NT2/D1 (cell line): ENCODE results near the gene ABCC3.

Source experiments
- YY1 ChIP-seq: IDR thresholded peaks from 2 replicates; pipeline ENCODE4 v1.6.1; 2011; ENCODE audit not compliant: insufficient read length, insufficient read depth
- ZNF274 ChIP-seq: IDR thresholded peaks from 2 replicates; pipeline ENCODE4 v1.6.1; 2011; ENCODE audit warnings: mild to moderate bottlenecking, low read depth, low read length

DNA sequence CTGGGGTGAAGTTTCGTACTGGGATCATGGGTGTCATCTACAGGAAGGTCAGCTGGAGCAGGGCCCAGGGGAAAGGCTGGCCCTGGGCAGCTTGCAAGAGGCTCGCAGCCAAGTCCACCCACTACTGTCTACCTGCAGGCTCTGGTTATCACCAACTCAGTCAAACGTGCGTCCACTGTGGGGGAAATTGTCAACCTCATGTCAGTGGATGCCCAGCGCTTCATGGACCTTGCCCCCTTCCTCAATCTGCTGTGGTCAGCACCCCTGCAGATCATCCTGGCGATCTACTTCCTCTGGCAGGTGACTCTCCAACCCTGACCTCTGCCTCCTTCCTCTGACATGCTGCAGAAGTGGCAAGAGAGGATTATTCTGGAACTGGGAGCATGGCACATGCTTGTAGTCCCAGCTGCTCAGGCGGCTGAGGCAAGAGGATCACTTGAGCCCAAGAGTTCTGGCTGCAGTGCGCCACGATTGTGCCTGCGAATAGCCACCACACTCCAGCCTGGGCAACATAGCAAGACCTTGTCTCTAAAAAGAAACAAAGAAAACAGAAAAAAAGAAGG, 29.2 kb downstream of the ABCC3 start:
- no peak for TF ChIP-seq ZNF274
- TF ChIP-seq YY1: no peak
